Measurements from ENCODE around the gene GPHN. TPM values are rescaled to one million over a fixed set of nuclear protein-coding genes. Genes with fewer than 3 reads are reported as not detected.

GPHN gene
- total RNA-seq, 2 donors from 2014 or later = 18.1 to 21.2 TPM

DNA sequence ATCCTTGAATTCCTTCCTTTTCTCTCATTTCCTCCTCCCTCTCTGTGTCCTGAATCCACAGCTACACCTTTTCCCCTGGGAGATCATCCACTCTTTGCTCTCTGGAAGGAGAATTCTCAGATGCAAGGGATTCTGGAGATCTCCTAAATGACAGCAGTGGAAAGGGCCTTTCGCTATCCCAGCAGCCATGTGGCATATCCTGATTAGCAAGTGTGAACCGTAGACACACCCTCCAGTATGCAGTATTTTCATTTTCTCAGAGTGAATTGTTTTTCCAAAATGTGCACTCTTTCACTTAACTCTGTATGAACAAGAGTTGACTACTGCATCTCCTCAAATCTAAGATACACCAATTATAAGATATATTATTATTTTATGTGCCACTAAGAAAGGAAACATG lies 687.3 kb downstream of the GPHN start:
- Mint-ChIP-seq H3K27me3 (ENCODE audit: low read depth) (peaks cover 4% of the 10 kb centered on the region), H3K27ac (no peak overlapping the region), H3K36me3 (ENCODE audit: insufficient read depth in 2 of 2) (no peaks in the 10 kb centered on the region), H3K4me1 (ENCODE audit: low read depth) (peaks cover 11% of the 10 kb centered on the region), H3K9me3 (no peaks in the 10 kb centered on the region), H3K4me3 (no peak overlapping the region)
- ATAC-seq (replicated peaks in 1 of 2) = no peak
- DNase-seq = no peak

DNA sequence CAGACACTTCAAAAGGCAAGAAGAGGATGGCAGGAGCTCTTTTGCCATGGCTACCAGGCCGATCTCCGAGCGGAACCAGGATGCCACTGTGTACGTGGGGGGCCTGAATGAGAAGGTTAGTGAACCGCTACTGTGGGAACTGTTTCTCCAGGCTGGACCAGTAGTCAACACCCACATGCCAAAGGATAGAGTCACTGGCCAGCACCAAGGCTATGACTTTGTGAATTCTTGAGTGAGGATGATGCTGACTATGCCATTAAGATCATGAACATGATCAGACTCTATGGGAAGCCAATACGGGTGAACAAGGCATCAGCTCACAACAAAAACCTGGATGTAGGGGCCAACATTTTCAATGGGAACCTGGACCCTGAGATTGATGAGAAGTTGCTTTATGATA lies 691.1 kb downstream of the GPHN start:
- H3K4me3 Mint-ChIP-seq = no peak overlapping the region
- H3K4me1 Mint-ChIP-seq (ENCODE audit: low read depth) = no peaks in the 10 kb centered on the region
- DNase-seq = no peak
- H3K36me3 Mint-ChIP-seq (ENCODE audit: insufficient read depth in 2 of 2) = no peaks in the 10 kb centered on the region
- peaks cover 16% of the 10 kb centered on the region for H3K27me3 Mint-ChIP-seq (ENCODE audit: low read depth)
- no peak overlapping the region for H3K27ac Mint-ChIP-seq
- no peaks in the 10 kb centered on the region for H3K9me3 Mint-ChIP-seq
- no peak for ATAC-seq (replicated peaks in 1 of 2)

DNA sequence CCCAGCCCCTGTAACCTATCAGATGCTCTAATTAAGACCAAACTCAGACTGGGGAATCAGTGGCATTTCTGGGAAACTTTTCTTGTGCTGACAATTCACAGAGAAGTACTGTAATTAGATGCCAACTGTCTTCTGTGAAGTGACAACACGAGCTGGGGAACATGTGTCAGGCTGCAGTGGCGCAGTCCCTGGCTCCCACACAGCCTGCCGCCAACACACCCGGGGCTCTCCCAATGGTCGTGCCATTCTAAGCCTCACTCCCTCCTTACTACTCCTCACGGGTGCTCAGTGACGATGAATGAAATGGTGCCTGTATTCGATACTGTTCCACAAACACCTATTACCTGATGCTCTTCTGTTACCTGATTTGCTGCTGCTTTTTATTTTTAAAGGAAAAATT lies 699.9 kb downstream of the GPHN start:
- Mint-ChIP-seq H3K9me3 (no peaks in the 10 kb centered on the region), H3K27ac (no peak overlapping the region), H3K4me3 (no peak overlapping the region), H3K27me3 (ENCODE audit: low read depth) (peaks cover 5% of the 10 kb centered on the region), H3K4me1 (ENCODE audit: low read depth) (no peaks in the 10 kb centered on the region), H3K36me3 (ENCODE audit: insufficient read depth in 2 of 2) (no peaks in the 10 kb centered on the region)
- DNase-seq = no peak
- no peak for ATAC-seq (replicated peaks in 1 of 2)

DNA sequence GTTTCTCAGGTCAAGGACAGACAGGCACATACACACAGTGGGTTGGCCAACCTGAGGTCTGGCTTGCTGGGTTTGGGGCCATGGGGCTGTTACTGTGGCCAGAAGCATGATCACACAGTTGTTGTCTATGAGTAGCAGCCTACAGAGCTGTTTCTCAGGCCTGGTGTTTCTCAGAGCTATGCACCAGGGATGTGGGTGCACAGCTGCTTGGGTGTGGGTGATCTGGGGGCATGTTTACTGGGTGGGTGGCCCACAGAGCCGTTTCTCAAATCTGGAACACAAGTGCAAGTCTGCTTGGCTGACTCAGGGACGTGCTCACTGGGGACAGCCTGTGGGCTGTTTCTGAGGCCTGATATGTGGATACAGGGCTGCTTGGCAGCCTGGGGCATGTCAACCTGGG lies 710.2 kb downstream of the GPHN start:
- Mint-ChIP-seq H3K36me3 (ENCODE audit: insufficient read depth in 2 of 2) (no peaks in the 10 kb centered on the region), H3K27ac (no peak overlapping the region), H3K9me3 (no peaks in the 10 kb centered on the region), H3K4me1 (ENCODE audit: low read depth) (no peaks in the 10 kb centered on the region), H3K27me3 (ENCODE audit: low read depth) (no peaks in the 10 kb centered on the region), H3K4me3 (no peak overlapping the region)
- DNase-seq = no peak
- no peak for ATAC-seq (replicated peaks in 1 of 2)

DNA sequence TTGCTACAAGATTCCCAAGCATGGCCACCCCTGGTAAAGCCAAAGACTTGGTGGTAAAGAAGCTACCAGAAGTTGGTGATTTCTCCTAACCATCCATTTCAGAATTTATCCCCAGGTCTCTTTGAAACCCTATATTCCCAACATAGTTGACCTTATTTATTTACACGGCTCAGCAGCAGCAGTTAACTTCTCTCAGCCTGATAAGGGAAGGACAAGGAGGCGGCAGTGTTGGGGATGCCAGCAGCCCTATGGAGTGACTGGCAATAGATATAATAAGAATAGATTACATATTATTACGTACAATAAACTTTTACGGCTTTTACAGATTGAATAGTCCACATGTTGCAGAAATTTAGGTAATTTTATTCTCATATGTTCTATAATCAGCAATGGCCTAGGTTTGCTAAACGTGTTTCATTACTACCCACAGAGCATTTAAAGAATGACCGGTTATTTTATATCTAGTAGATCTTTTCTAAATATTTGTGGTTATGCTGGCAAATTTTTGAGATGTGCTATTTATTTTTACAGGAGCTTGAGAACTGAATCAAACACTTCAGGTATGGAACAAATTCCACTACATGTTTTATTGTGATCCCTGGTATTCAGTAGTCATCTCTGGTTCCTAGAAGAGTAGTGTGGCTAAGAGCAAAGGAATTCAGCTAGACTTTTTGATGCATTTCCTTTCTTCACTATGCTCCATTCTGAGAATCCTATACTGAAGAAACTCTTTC lies 713.5 kb downstream of the GPHN start:
- DNase-seq (no peak), ATAC-seq (replicated peaks in 1 of 2) (no peak)
- peaks cover 5% of the 10 kb centered on the region for H3K27me3 Mint-ChIP-seq (ENCODE audit: low read depth)
- H3K4me3 Mint-ChIP-seq = no peak overlapping the region
- no peaks in the 10 kb centered on the region for H3K9me3 Mint-ChIP-seq
- H3K27ac Mint-ChIP-seq = no peak overlapping the region
- no peaks in the 10 kb centered on the region for H3K36me3 Mint-ChIP-seq (ENCODE audit: insufficient read depth in 2 of 2)
- no peaks in the 10 kb centered on the region for H3K4me1 Mint-ChIP-seq (ENCODE audit: low read depth)

DNA sequence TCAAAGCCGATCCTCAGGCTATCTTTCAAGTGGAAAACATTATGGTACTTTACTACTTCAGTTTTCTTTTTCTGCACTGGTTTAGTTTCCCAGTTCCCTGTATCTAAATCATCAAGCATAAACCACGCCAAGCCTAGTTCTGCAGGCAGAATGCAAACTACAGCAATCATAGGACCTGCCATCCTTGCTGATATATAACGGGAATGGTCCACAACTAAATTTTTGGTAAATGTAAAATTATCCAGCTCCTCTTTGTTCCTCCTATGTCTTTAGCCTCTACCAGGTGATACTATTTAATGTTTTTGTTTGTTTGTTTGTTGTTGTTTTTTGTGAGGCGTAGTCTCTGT lies 714.0 kb downstream of the GPHN start:
- ATAC-seq (replicated peaks in 1 of 2) (no peak), DNase-seq (no peak)
- Mint-ChIP-seq H3K4me1 (ENCODE audit: low read depth) (no peaks in the 10 kb centered on the region), H3K36me3 (ENCODE audit: insufficient read depth in 2 of 2) (no peaks in the 10 kb centered on the region), H3K27me3 (ENCODE audit: low read depth) (peaks cover 5% of the 10 kb centered on the region), H3K27ac (no peak overlapping the region), H3K4me3 (no peak overlapping the region), H3K9me3 (no peaks in the 10 kb centered on the region)

DNA sequence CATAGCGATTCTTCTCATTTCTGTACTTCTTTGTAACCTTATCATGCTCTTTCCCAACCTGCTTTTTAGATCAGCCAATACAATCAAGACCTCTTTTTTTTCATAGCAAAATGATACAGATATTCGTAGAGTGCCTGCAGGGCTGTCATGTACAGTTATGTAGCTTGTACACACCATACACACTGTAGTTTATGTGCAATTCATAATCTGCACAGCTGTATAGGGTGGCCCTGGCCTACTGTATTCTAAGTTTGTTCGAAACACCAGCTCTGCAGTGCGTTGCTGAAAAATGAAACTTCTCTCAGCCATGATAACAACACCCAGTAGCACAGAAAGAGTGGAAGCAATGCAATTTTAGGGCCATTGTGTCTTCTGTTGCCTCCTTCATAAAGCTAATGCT lies 717.6 kb downstream of the GPHN start:
- H3K36me3 Mint-ChIP-seq (ENCODE audit: insufficient read depth in 2 of 2) = no peaks in the 10 kb centered on the region
- no peak for DNase-seq

DNA sequence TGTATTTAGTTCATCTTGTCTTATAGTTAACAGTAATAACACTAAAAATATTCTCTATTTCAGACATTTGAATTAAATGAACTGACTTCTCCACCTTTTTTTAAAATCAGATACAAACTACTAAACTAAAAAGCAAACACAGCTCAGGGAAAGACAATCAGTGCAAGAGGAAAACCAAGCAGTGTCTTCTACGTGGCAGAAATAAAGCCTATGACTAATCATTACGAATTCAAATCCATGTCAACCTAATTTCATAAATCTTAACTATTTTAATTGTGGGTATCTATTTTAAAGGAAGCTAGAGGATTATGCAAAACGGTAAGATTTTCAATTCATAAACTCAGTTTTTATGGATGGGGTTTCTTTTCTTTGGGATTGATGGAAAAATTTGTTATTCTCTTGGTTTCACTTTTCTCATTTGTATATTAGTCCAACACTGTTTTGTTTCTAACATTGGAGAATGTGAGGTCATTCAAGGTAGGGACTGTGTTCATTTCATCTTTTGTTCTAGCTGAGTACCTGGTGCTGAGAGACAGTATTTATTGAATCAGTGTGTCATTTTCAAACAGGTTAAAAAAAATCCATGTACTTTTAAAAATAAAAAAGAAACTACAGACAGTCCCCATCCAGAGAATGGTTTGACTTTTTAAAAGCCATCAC lies 720.5 kb downstream of the GPHN start:
- Mint-ChIP-seq H3K4me1 (ENCODE audit: low read depth) (peaks cover 7% of the 10 kb centered on the region), H3K9me3 (no peaks in the 10 kb centered on the region), H3K36me3 (ENCODE audit: insufficient read depth in 2 of 2) (no peaks in the 10 kb centered on the region), H3K4me3 (no peak overlapping the region), H3K27me3 (ENCODE audit: low read depth) (peaks cover 5% of the 10 kb centered on the region), H3K27ac (no peak overlapping the region)
- ATAC-seq (replicated peaks in 1 of 2) (no peak), DNase-seq (no peak)

More for the DNA sequence above, 717.6 kb downstream of the GPHN start:
- no peak overlapping the region for H3K4me3 Mint-ChIP-seq
- no peak for ATAC-seq (replicated peaks in 1 of 2)
- H3K9me3 Mint-ChIP-seq = no peaks in the 10 kb centered on the region
- no peak overlapping the region for H3K27ac Mint-ChIP-seq
- H3K4me1 Mint-ChIP-seq (ENCODE audit: low read depth) = peaks cover 7% of the 10 kb centered on the region
- peaks cover 5% of the 10 kb centered on the region for H3K27me3 Mint-ChIP-seq (ENCODE audit: low read depth)

Other genes with a start within 250 kb of the GPHN start
- not detected for gene CCDC196, start 21.8 kb upstream of the GPHN start, total RNA-seq

Measured in activated T-cell treated with anti-CD3 and anti-CD28 coated beads, Interleukin-2, amount 50 U/mL, for 72 hours (primary cell).